ENCODE results near the gene CCDC85B. TPM values are rescaled to one million over a fixed set of nuclear protein-coding genes. Genes with fewer than 3 reads are reported as not detected.

Gene CCDC85B
- polyA plus RNA-seq, 1 donor from 2014 or later: 28.5 TPM

DNA sequence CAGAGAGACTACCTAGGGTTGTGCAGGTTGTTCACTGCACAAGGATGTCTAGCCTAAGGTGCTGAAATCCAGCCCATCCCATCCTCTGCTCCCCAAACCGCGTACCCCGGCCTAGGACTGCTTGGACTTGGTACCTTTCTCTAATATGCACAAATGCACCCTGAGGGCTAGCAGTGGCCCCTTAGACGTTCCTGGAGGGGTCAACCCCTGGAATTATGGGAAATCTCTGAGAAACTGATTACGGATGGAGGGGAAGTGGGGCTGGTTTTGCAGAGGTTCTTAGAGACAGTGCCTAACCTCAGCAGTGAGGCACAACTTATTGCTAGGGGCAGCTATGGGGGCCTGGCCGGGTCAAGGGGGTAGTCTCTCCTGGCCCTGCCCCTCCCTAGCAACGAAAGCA lies 25.9 kb downstream of the CCDC85B start:
- Histone ChIP-seq H3K4me2 (ENCODE audit: low read length) (no peak overlapping the region), H3K9me3 (ENCODE audit: low read length) (no peaks in the 10 kb centered on the region), H2AFZ (ENCODE audit: low read depth, low read length) (no peak overlapping the region), H3K79me2 (replicated peaks; ENCODE audit: insufficient read depth, low read length) (peaks cover 20% of the 10 kb centered on the region), H4K20me1 (ENCODE audit: insufficient read depth) (no peaks in the 10 kb centered on the region), H3K27me3 (ENCODE audit: insufficient read depth, low read depth, low read length) (no peaks in the 10 kb centered on the region), H3K27ac (ENCODE audit: low read length) (no peak overlapping the region), H3K4me3 (ENCODE audit: low read length) (no peak overlapping the region), H3K9me2 (ENCODE audit: insufficient read depth, low read length) (no peaks in the 10 kb centered on the region), H3F3A (ENCODE audit: insufficient read depth, low read length, poor library complexity, severe bottlenecking) (no peaks in the 10 kb centered on the region), H3K9ac (ENCODE audit: low read length) (no peak overlapping the region), H3K36me3 (ENCODE audit: insufficient read depth, low read length) (no peaks in the 10 kb centered on the region)
- no peak for TF ChIP-seq SMC3 (conservative IDR thresholded peaks at IDR 0.05; ENCODE audit: poor library complexity)
- TF ChIP-seq EZH2 (IDR thresholded peaks at IDR 0.05; ENCODE audit: borderline replicate concordance, insufficient read depth, low read length, poor library complexity, severe bottlenecking): no peak
- TF ChIP-seq TAF1 (IDR thresholded peaks at IDR 0.05; ENCODE audit: low read depth): no peak
- TF ChIP-seq EP300 (conservative IDR thresholded peaks at IDR 0.05; ENCODE audit: poor library complexity, severe bottlenecking): no peak
- TF ChIP-seq POLR2AphosphoS5 (IDR thresholded peaks at IDR 0.05): no peak
- TF ChIP-seq MXI1 (conservative IDR thresholded peaks at IDR 0.05; ENCODE audit: poor library complexity, severe bottlenecking): no peak
- TF ChIP-seq, protein P1, sequence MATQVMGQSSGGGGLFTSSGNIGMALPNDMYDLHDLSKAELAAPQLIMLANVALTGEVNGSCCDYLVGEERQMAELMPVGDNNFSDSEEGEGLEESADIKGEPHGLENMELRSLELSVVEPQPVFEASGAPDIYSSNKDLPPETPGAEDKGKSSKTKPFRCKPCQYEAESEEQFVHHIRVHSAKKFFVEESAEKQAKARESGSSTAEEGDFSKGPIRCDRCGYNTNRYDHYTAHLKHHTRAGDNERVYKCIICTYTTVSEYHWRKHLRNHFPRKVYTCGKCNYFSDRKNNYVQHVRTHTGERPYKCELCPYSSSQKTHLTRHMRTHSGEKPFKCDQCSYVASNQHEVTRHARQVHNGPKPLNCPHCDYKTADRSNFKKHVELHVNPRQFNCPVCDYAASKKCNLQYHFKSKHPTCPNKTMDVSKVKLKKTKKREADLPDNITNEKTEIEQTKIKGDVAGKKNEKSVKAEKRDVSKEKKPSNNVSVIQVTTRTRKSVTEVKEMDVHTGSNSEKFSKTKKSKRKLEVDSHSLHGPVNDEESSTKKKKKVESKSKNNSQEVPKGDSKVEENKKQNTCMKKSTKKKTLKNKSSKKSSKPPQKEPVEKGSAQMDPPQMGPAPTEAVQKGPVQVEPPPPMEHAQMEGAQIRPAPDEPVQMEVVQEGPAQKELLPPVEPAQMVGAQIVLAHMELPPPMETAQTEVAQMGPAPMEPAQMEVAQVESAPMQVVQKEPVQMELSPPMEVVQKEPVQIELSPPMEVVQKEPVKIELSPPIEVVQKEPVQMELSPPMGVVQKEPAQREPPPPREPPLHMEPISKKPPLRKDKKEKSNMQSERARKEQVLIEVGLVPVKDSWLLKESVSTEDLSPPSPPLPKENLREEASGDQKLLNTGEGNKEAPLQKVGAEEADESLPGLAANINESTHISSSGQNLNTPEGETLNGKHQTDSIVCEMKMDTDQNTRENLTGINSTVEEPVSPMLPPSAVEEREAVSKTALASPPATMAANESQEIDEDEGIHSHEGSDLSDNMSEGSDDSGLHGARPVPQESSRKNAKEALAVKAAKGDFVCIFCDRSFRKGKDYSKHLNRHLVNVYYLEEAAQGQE (IDR thresholded peaks at IDR 0.05; ENCODE audit: borderline replicate concordance): no peak
- TF ChIP-seq RAD21 (conservative IDR thresholded peaks at IDR 0.05): no peak
- TF ChIP-seq, protein P2, sequence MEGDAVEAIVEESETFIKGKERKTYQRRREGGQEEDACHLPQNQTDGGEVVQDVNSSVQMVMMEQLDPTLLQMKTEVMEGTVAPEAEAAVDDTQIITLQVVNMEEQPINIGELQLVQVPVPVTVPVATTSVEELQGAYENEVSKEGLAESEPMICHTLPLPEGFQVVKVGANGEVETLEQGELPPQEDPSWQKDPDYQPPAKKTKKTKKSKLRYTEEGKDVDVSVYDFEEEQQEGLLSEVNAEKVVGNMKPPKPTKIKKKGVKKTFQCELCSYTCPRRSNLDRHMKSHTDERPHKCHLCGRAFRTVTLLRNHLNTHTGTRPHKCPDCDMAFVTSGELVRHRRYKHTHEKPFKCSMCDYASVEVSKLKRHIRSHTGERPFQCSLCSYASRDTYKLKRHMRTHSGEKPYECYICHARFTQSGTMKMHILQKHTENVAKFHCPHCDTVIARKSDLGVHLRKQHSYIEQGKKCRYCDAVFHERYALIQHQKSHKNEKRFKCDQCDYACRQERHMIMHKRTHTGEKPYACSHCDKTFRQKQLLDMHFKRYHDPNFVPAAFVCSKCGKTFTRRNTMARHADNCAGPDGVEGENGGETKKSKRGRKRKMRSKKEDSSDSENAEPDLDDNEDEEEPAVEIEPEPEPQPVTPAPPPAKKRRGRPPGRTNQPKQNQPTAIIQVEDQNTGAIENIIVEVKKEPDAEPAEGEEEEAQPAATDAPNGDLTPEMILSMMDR (IDR thresholded peaks at IDR 0.05; ENCODE audit: poor library complexity, severe bottlenecking): no peak

DNA sequence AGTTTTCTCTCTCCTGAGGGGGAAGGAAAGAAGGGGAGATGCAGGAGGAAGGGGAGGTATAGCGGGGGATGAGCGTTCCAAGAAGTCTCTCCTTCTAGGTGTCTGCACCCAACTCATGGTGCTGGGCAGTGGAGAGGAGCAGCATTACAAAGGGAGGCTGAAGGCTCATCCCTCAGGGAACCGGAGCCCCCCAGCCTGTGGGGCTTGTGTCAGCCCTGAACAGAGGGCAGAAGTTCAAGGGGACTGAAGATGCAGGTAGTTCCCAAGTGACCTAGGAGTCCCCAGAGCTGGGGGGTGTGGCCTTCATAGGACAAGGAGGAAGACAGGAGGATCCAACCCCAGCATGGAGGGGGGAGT lies 26.6 kb downstream of the CCDC85B start:
- Histone ChIP-seq H3K9ac (ENCODE audit: low read length) (no peak overlapping the region), H4K20me1 (ENCODE audit: insufficient read depth) (no peaks in the 10 kb centered on the region), H3K4me2 (ENCODE audit: low read length) (no peak overlapping the region), H3K9me3 (ENCODE audit: low read length) (no peaks in the 10 kb centered on the region), H2AFZ (ENCODE audit: low read depth, low read length) (no peak overlapping the region), H3K79me2 (replicated peaks; ENCODE audit: insufficient read depth, low read length) (peaks cover 20% of the 10 kb centered on the region), H3K36me3 (ENCODE audit: insufficient read depth, low read length) (no peaks in the 10 kb centered on the region), H3K27ac (ENCODE audit: low read length) (no peak overlapping the region), H3K27me3 (ENCODE audit: insufficient read depth, low read depth, low read length) (no peaks in the 10 kb centered on the region), H3K4me3 (ENCODE audit: low read length) (no peak overlapping the region), H3F3A (ENCODE audit: insufficient read depth, low read length, poor library complexity, severe bottlenecking) (no peaks in the 10 kb centered on the region), H3K9me2 (ENCODE audit: insufficient read depth, low read length) (no peaks in the 10 kb centered on the region)
- TF ChIP-seq TAF1 (IDR thresholded peaks at IDR 0.05; ENCODE audit: low read depth) (no peak), EZH2 (IDR thresholded peaks at IDR 0.05; ENCODE audit: borderline replicate concordance, insufficient read depth, low read length, poor library complexity, severe bottlenecking) (no peak), MXI1 (conservative IDR thresholded peaks at IDR 0.05; ENCODE audit: poor library complexity, severe bottlenecking) (no peak), POLR2AphosphoS5 (IDR thresholded peaks at IDR 0.05) (no peak), SMC3 (conservative IDR thresholded peaks at IDR 0.05; ENCODE audit: poor library complexity) (no peak), RAD21 (conservative IDR thresholded peaks at IDR 0.05) (no peak), EP300 (conservative IDR thresholded peaks at IDR 0.05; ENCODE audit: poor library complexity, severe bottlenecking) (no peak)
- TF ChIP-seq, protein P2 (IDR thresholded peaks at IDR 0.05; ENCODE audit: poor library complexity, severe bottlenecking): no peak
- TF ChIP-seq, protein P1 (IDR thresholded peaks at IDR 0.05; ENCODE audit: borderline replicate concordance): no peak

Measured in neural cell (in vitro differentiated cells).